Cardiac septum (tissue), 1 donor: Measurements from ENCODE around the gene MSI2. TPM values are rescaled to one million over a fixed set of nuclear protein-coding genes. Genes with fewer than 3 reads are reported as not detected.

Experiments used
- DNase-seq: peaks from one replicate; pipeline ENCODE4 v3.0.0-alpha.2; 2020; ENCODE audit warnings: low spot score
- intact Hi-C: fragments of 100-400 bp; cut with DNase I; formaldehyde crosslinking; loops from one replicate; pipeline ENCODE4 v1.14.0; 2022
- total RNA-seq: library from RNA; stranded (reverse); fragmentation: NEBNext Ultra II Directional; extraction: Animal tissue kit (Norgen Biotek cat#: 25700); gene quantifications from one replicate; pipeline ENCODE4 v1.2.1, GENCODE V29; 2021
- donor health status: DM: no; HTN: no; CAD: no.

The MSI2 gene
- total RNA-seq, 1 donor from 2014 or later = 112 TPM

- intact Hi-C loops = no loop called here
These were observed 304.9 kb downstream of the MSI2 start for GRCh38 chr17:57561072-57561861.

GRCh38 chr17:57562184-57562698 lies 305.9 kb downstream of the MSI2 start:
- no peak for DNase-seq
- intact Hi-C loops = no loop called here

More at GRCh38 chr17:57561072-57561861, 304.9 kb downstream of the MSI2 start:
- no peak for DNase-seq

GRCh38 chr17:57563958-57564357 lies 307.6 kb downstream of the MSI2 start:
- no peak for DNase-seq
- intact Hi-C loops = no loop called here

GRCh38 chr17:57565176-57565575 lies 308.9 kb downstream of the MSI2 start:
- no peak for DNase-seq
- intact Hi-C loops = no loop called here

GRCh38 chr17:57566721-57567120 lies 310.4 kb downstream of the MSI2 start:
- DNase-seq = no peak
- intact Hi-C loops = no loop called here

GRCh38 chr17:57567251-57567650 lies 310.9 kb downstream of the MSI2 start:
- no peak for DNase-seq
- intact Hi-C loops = no loop called here

- intact Hi-C loops = no loop called here
- no peak for DNase-seq
These were observed 312.0 kb downstream of the MSI2 start for GRCh38 chr17:57568340-57568739.

GRCh38 chr17:57569021-57569420 lies 312.7 kb downstream of the MSI2 start:
- DNase-seq = no peak
- intact Hi-C loops = no loop called here

- intact Hi-C loops = no loop called here
- no peak for DNase-seq
These were observed 313.5 kb downstream of the MSI2 start for GRCh38 chr17:57569853-57570252.

- intact Hi-C loops = no loop called here
- DNase-seq = no peak
These were observed 314.5 kb downstream of the MSI2 start for GRCh38 chr17:57570724-57571344.

GRCh38 chr17:57572062-57572461 lies 315.7 kb downstream of the MSI2 start:
- intact Hi-C loops = no loop called here

GRCh38 chr17:57572600-57572999 lies 316.3 kb downstream of the MSI2 start:
- intact Hi-C loops = no loop called here
- DNase-seq = no peak

More at GRCh38 chr17:57572062-57572461, 315.7 kb downstream of the MSI2 start:
- no peak for DNase-seq

GRCh38 chr17:57574040-57574513 lies 317.8 kb downstream of the MSI2 start:
- no peak for DNase-seq
- intact Hi-C loops = no loop called here

- DNase-seq = no peak
- intact Hi-C loops = no loop called here
These were observed 320.4 kb downstream of the MSI2 start for GRCh38 chr17:57576744-57577143.

GRCh38 chr17:57577751-57578607 lies 321.7 kb downstream of the MSI2 start:
- intact Hi-C loops = no loop called here

GRCh38 chr17:57578608-57579225 lies 322.4 kb downstream of the MSI2 start:
- intact Hi-C loops = no loop called here
- no peak for DNase-seq

More at GRCh38 chr17:57577751-57578607, 321.7 kb downstream of the MSI2 start:
- DNase-seq = no peak

GRCh38 chr17:57579245-57579644 lies 322.9 kb downstream of the MSI2 start:
- intact Hi-C loops = no loop called here
- no peak for DNase-seq

- DNase-seq = no peak
- intact Hi-C loops = no loop called here
These were observed 323.9 kb downstream of the MSI2 start for GRCh38 chr17:57580055-57580739.
